Parietal lobe (tissue), 1 donor: ENCODE data around the gene GLO1. TPM values are rescaled to one million over a fixed set of nuclear protein-coding genes. Genes with fewer than 3 reads are reported as not detected.

ENCODE experiments used
- total RNA-seq: library from RNA; depleted of rRNA; stranded (reverse); fragments of >200 nt; gene quantifications from one replicate; pipeline ENCODE4 v1.2.3, GENCODE V29; 2014

GLO1 gene
- total RNA-seq, result 65.1 TPM

GRCh38 chr6:38702558-38703397 is at the start of gene GLO1:
Gene GLO1, minus strand, starts transcription at chr6:38703145. Its CDS starts 91 bp downstream, at chr6:38703054.

GRCh38 chr6:38715016-38715689 is 12.2 kb upstream of the GLO1 start, which contains the start of gene DNAH8:
Gene DNAH8, plus strand, starts transcription at chr6:38715311. Its CDS starts 7,499 bp downstream, at chr6:38722810.

GRCh38 chr6:38639498-38640215 is 63.3 kb downstream of the GLO1 start, which contains the start of gene BTBD9:
Gene BTBD9, minus strand, starts transcription at chr6:38639929.

Other genes with a start within 250 kb of the GLO1 start
- 40.1 TPM for gene BTBD9, start 63.2 kb downstream of the GLO1 start, total RNA-seq
- under 0.01 TPM for gene DNAH8, start 12.2 kb upstream of the GLO1 start, total RNA-seq